Upper lobe of left lung (tissue), 6 donors: ENCODE results near the gene NRXN3. TPM values are rescaled to one million over a fixed set of nuclear protein-coding genes. Genes with fewer than 3 reads are reported as not detected.
A peak's percentile ranks its signal among the peaks of the same experiment; 100 is the strongest.

ENCODE experiments used
- ATAC-seq, 2 donors: fragments of 200-7000 bp; cut with Tn5 transposase; one replicate each; pipeline ENCODE4 v1.9.1; 2022; ENCODE audit warnings: mild to moderate bottlenecking in 2 of 2, moderate library complexity in 2 of 2; ENCODE audit not compliant: low FRiP score in 2 of 2
- DNase-seq, 2 donors: peaks; one replicate each; pipeline ENCODE4 v3.0.0-alpha.2; 2019 to 2020
- H3K27ac ChIP-seq, 4 donors: fragments of 200-600 bp; sonication (generic); one replicate each; pipeline ENCODE4 v1.5.1; 2016 to 2019
- H3K27me3 ChIP-seq, 4 donors: fragments of 200-600 bp; sonication (generic); one replicate each; pipeline ENCODE4 v1.5.1; 2017 to 2019
- H3K36me3 ChIP-seq, 4 donors: fragments of 200-600 bp; sonication (generic); one replicate each; pipeline ENCODE4 v1.5.1; 2016 to 2019
- H3K4me1 ChIP-seq, 4 donors: fragments of 200-600 bp; sonication (generic); one replicate each; pipeline ENCODE4 v1.5.1; 2018 to 2019
- H3K4me3 ChIP-seq, 4 donors: fragments of 200-600 bp; sonication (generic); one replicate each; pipeline ENCODE4 v1.5.1; 2017 to 2019; ENCODE audit warnings: mild to moderate bottlenecking in 2 of 4, moderate library complexity in 1 of 4
- H3K9me3 ChIP-seq, 4 donors: fragments of 200-600 bp; sonication (generic); one replicate each; pipeline ENCODE4 v1.5.1; 2018 to 2019
- CTCF ChIP-seq, 6 experiments: fragments of 450-650 bp in 4 of 6; fragments of 200-600 bp in 2 of 6; sonication (generic) in 2 of 6; IDR thresholded peaks; one replicate each; pipeline ENCODE4 v1.5.1; 2016 to 2019; ENCODE audit warnings: antibody characterized with exemption in 6 of 6
- EP300 ChIP-seq, 4 donors: sonication (generic); formaldehyde crosslinking; IDR thresholded peaks; one replicate each; pipeline ENCODE4 v1.5.1; 2017; ENCODE audit warnings: antibody characterized with exemption in 4 of 4, control low read depth in 2 of 4
- POLR2A ChIP-seq, 4 donors: fragments of 450-650 bp; IDR thresholded peaks; one replicate each; pipeline ENCODE4 v1.5.1; 2016 to 2017; ENCODE audit warnings: antibody characterized with exemption in 4 of 4, mild to moderate bottlenecking in 2 of 4
- POLR2AphosphoS5 ChIP-seq, 2 donors: sonication (generic); formaldehyde crosslinking; IDR thresholded peaks; one replicate each; pipeline ENCODE4 v1.5.1; 2017; ENCODE audit warnings: antibody characterized with exemption in 2 of 2
- WGBS, 2 donors: methylation state at CpG; one replicate each; pipeline ENCODE4 v1.1.5; 2017 to 2018; 5-methylcytosine and 5-hydroxymethylcytosine counted together
- total RNA-seq, 6 donors: library from RNA; depleted of rRNA in 4 of 6; stranded (reverse); fragments of >200 nt in 4 of 6; gene quantifications; one replicate each; pipeline versions ENCODE4 v1.1.0 to v1.2.1, GENCODE V29; 2016 to 2021
- donor health status: DM: no; HTN: no; CAD: no; lungs with moderate emphysema.
- donor health status: DM: no; HTN: yes; CAD: no; lungs with severe emphysema.

Gene NRXN3
- total RNA-seq, 6 donors from 2014 or later, result 4.4 to 14.9 (median 7.2) TPM

GRCh38 chr14:79575032-79575431 is 1404.9 kb downstream of the NRXN3 start:
- Histone ChIP-seq H3K36me3 (no peaks in the 10 kb centered on the region), H3K27me3 (no peaks in the 10 kb centered on the region), H3K4me3 (no peak overlapping the region), H3K4me1 (no peaks in the 10 kb centered on the region), H3K27ac (no peak overlapping the region), H3K9me3 (no peaks in the 10 kb centered on the region)
- TF ChIP-seq CTCF (IDR thresholded peaks at IDR 0.05), result no peak
- no peak for TF ChIP-seq EP300 (IDR thresholded peaks at IDR 0.05)
- TF ChIP-seq POLR2AphosphoS5 (IDR thresholded peaks at IDR 0.05), result no peak
- no peak for TF ChIP-seq POLR2A (IDR thresholded peaks at IDR 0.05)
- DNase-seq, result no peak
- WGBS, 2 donors, result 63 to 73% methylated on average over 4 of the region's 4 CpGs
- no peak for ATAC-seq

- H3K36me3 ChIP-seq, result no peaks in the 10 kb centered on the region
- WGBS, 2 donors, result 69 to 83% methylated on average over 4 of the region's 4 CpGs
- H3K4me1 ChIP-seq, result no peaks in the 10 kb centered on the region
- H3K27me3 ChIP-seq, result no peaks in the 10 kb centered on the region
- no peaks in the 10 kb centered on the region for H3K9me3 ChIP-seq
- TF ChIP-seq POLR2A (IDR thresholded peaks at IDR 0.05) (no peak), POLR2AphosphoS5 (IDR thresholded peaks at IDR 0.05) (no peak), CTCF (IDR thresholded peaks at IDR 0.05) (no peak), EP300 (IDR thresholded peaks at IDR 0.05) (no peak)
- no peak overlapping the region for H3K4me3 ChIP-seq
- DNase-seq (no peak), ATAC-seq (peak in 1 of 2 donors; percentile 36)
- H3K27ac ChIP-seq, result no peak overlapping the region
These were observed 1406.3 kb downstream of the NRXN3 start for GRCh38 chr14:79576424-79576823.

- Histone ChIP-seq H3K27me3 (no peaks in the 10 kb centered on the region), H3K36me3 (no peaks in the 10 kb centered on the region), H3K4me3 (no peak overlapping the region), H3K4me1 (no peaks in the 10 kb centered on the region), H3K9me3 (no peaks in the 10 kb centered on the region), H3K27ac (no peak overlapping the region)
- no peak for TF ChIP-seq POLR2AphosphoS5 (IDR thresholded peaks at IDR 0.05)
- no peak for TF ChIP-seq CTCF (IDR thresholded peaks at IDR 0.05)
- no peak for TF ChIP-seq EP300 (IDR thresholded peaks at IDR 0.05)
- TF ChIP-seq POLR2A (IDR thresholded peaks at IDR 0.05), result no peak
- DNase-seq (no peak), ATAC-seq (no peak)
- 61 to 78% methylated on average over 3 of the region's 3 CpGs for WGBS, 2 donors
These were observed 1408.3 kb downstream of the NRXN3 start for GRCh38 chr14:79578470-79578869.

GRCh38 chr14:79580414-79580813 is 1410.2 kb downstream of the NRXN3 start:
- Histone ChIP-seq H3K9me3 (no peaks in the 10 kb centered on the region), H3K27me3 (no peaks in the 10 kb centered on the region), H3K27ac (no peak overlapping the region), H3K4me3 (no peak overlapping the region), H3K4me1 (no peaks in the 10 kb centered on the region), H3K36me3 (no peaks in the 10 kb centered on the region)
- ATAC-seq, result no peak
- 37 to 38% methylated on average over 2 of the region's 2 CpGs for WGBS, 2 donors
- TF ChIP-seq EP300 (IDR thresholded peaks at IDR 0.05) (no peak), POLR2AphosphoS5 (IDR thresholded peaks at IDR 0.05) (no peak), POLR2A (IDR thresholded peaks at IDR 0.05) (no peak), CTCF (IDR thresholded peaks at IDR 0.05) (no peak)
- no peak for DNase-seq

GRCh38 chr14:79580906-79581305 is 1410.7 kb downstream of the NRXN3 start:
- Histone ChIP-seq H3K4me1 (peaks cover 0 to 2% (median 0%) of the 10 kb centered on the region in 4 donors), H3K27me3 (no peaks in the 10 kb centered on the region), H3K36me3 (no peaks in the 10 kb centered on the region), H3K27ac (no peak overlapping the region), H3K9me3 (no peaks in the 10 kb centered on the region), H3K4me3 (no peak overlapping the region)
- DNase-seq, result no peak
- TF ChIP-seq CTCF (IDR thresholded peaks at IDR 0.05) (no peak), POLR2A (IDR thresholded peaks at IDR 0.05) (no peak), POLR2AphosphoS5 (IDR thresholded peaks at IDR 0.05) (no peak), EP300 (IDR thresholded peaks at IDR 0.05) (no peak)
- ATAC-seq, result no peak
- 81 to 88% methylated on average over 4 of the region's 4 CpGs for WGBS, 2 donors
